HepG2 (cell line): Measurements from ENCODE around the gene SMOC1. TPM values are rescaled to one million over a fixed set of nuclear protein-coding genes. Genes with fewer than 3 reads are reported as not detected.

Source experiments
- ATAC-seq: fragments of 200-7000 bp; cut with Tn5 transposase; 3 replicates; pipeline ENCODE4 v1.9.1; 2020; ENCODE audit warnings: mild to moderate bottlenecking, moderate library complexity
- BruUV-seq: library from RNA; stranded (reverse); fragments of 400-500 nt; replicated peaks from 2 replicates; lab custom pipeline; 2021; lab: Mats Ljungman, UMichigan
- CTCF ChIA-PET: fragments of 300-600 bp; formaldehyde crosslinking; extraction: SDS; loops from one replicate; lab custom pipeline; 2021; ENCODE audit warnings: low total read pairs, inconsistent platforms, low intra/inter-chr PET ratio; lab: Yijun Ruan, JAX
- POLR2A ChIA-PET: fragments of 350-600 bp; sonication (Branson Sonifier 250); formaldehyde crosslinking; loops from one replicate; lab custom pipeline; 2020; ENCODE audit warnings: antibody characterized with exemption, inconsistent platforms; lab: Yijun Ruan, JAX
- DNase-seq: peaks from one replicate; pipeline ENCODE4 v3.0.0-alpha.2; 2015; ENCODE audit warnings: low spot score
- FAIRE-seq: peaks from 3 replicates; lab custom pipeline; 2011; peaks lifted over from hg19 to GRCh38; lab: Jason Lieb, UNC
- H2AFZ ChIP-seq: one replicate; pipeline ENCODE4 v1.6.1; 2011; ENCODE audit warnings: low read length, inconsistent platforms
- H3K27ac ChIP-seq: fragments of 300-600 bp; 3 replicates; pipeline ENCODE4 v1.8.0; 2011; ENCODE audit warnings: mixed run types, mild to moderate bottlenecking, mixed read lengths, low read length, inconsistent platforms; ENCODE audit not compliant: insufficient read depth; ENCODE audit errors: extremely low read length
- H3K27me3 ChIP-seq, 2 experiments: fragments of 200-600 bp in 1 of 2; 2 replicates in 1 of 2; 3 replicates in 1 of 2; pipeline versions ENCODE4 v1.6.0 to v1.8.0; 2011; ENCODE audit warnings: low read length in 2 of 2, mild to moderate bottlenecking in 2 of 2, moderate library complexity in 2 of 2, inconsistent platforms in 1 of 2; ENCODE audit not compliant: insufficient read depth in 2 of 2, control insufficient read depth in 1 of 2
- H3K36me3 ChIP-seq, 2 experiments: fragments of 200-600 bp in 1 of 2; replicated peaks in 1 of 2; 2 replicates in 1 of 2; 3 replicates in 1 of 2; pipeline versions ENCODE4 v1.5.1 to v1.8.0; 2011; ENCODE audit warnings: low read length in 2 of 2, inconsistent platforms in 1 of 2; ENCODE audit not compliant: insufficient read depth in 2 of 2, control insufficient read depth in 1 of 2
- H3K4me1 ChIP-seq: 2 replicates; pipeline ENCODE4 v1.5.1; 2012; ENCODE audit warnings: low read length, inconsistent platforms; ENCODE audit not compliant: insufficient read depth
- H3K4me2 ChIP-seq: 2 replicates; pipeline ENCODE4 v1.6.0; 2011; ENCODE audit warnings: low read depth, low read length, inconsistent platforms
- H3K4me3 ChIP-seq, 3 experiments: fragments of 200-600 bp in 1 of 3; sonication (generic), shearing (Covaris generic) in 1 of 3; replicated peaks in 1 of 3; 2 replicates each; pipeline ENCODE4 v1.5.1; 2011 to 2016; ENCODE audit warnings: low read length in 3 of 3, inconsistent platforms in 2 of 3, low read depth in 2 of 3, mild to moderate bottlenecking in 2 of 3, control low read depth in 1 of 3, mixed read lengths in 1 of 3; ENCODE audit not compliant: insufficient read depth in 1 of 3
- H3K79me2 ChIP-seq: one replicate; pipeline ENCODE4 v1.6.1; 2011; ENCODE audit warnings: low read length, inconsistent platforms; ENCODE audit not compliant: insufficient read depth
- H3K9ac ChIP-seq: 2 replicates; pipeline ENCODE4 v1.6.0; 2011; ENCODE audit warnings: mild to moderate bottlenecking, low read depth, low read length, inconsistent platforms; ENCODE audit not compliant: insufficient read depth
- H3K9me3 ChIP-seq: 2 replicates; pipeline ENCODE4 v1.5.1; 2012; ENCODE audit warnings: mild to moderate bottlenecking, low read length
- H4K20me1 ChIP-seq: 2 replicates; pipeline ENCODE4 v1.6.0; 2011; ENCODE audit warnings: inconsistent platforms, mild to moderate bottlenecking, low read length, moderate library complexity; ENCODE audit not compliant: insufficient read depth
- SNAPC2 ChIP-seq: sonication (generic); formaldehyde crosslinking; IDR thresholded peaks from 2 replicates; pipeline ENCODE4 v1.8.1; 2022; ENCODE audit warnings: mild to moderate bottlenecking, missing genetic modification reagents
- STAG1 ChIP-seq: sonication (generic); formaldehyde crosslinking; IDR thresholded peaks from 2 replicates; pipeline ENCODE4 v1.4.0; 2020; ENCODE audit warnings: missing genetic modification reagents
- ZBTB38 ChIP-seq: sonication (generic); formaldehyde crosslinking; IDR thresholded peaks from 2 replicates; pipeline ENCODE4 v1.5.1; 2020; ENCODE audit warnings: mild to moderate bottlenecking, missing genetic modification reagents
- ZNF101 ChIP-seq: sonication (generic); formaldehyde crosslinking; IDR thresholded peaks from 2 replicates; pipeline ENCODE4 v1.4.0; 2020; ENCODE audit warnings: mild to moderate bottlenecking, low read depth, missing genetic modification reagents, borderline replicate concordance
- ZNF431 ChIP-seq: sonication (generic); formaldehyde crosslinking; IDR thresholded peaks from 2 replicates; pipeline ENCODE4 v1.9.0; 2022; ENCODE audit warnings: missing genetic modification reagents, low read depth, mild to moderate bottlenecking, borderline replicate concordance
- ZNF460 ChIP-seq: sonication (generic); formaldehyde crosslinking; IDR thresholded peaks from 2 replicates; pipeline ENCODE4 v1.5.1; 2020; ENCODE audit warnings: missing genetic modification reagents, mild to moderate bottlenecking, borderline replicate concordance
- ZNF709 ChIP-seq: sonication (generic); formaldehyde crosslinking; IDR thresholded peaks from 2 replicates; pipeline ENCODE4 v1.5.0; 2020; ENCODE audit warnings: mild to moderate bottlenecking, missing genetic modification reagents
- WGBS: methylation state at CpG from one replicate; pipeline ENCODE4 v1.1.6; 2017; ENCODE audit warnings: low lambda C conversion rate; 5-methylcytosine and 5-hydroxymethylcytosine counted together
- in situ Hi-C: cut with HindIII; loops from 2 replicates; pipeline ENCODE4 v1.10.0; 2017; ENCODE audit warnings: low pct_unique_long_range_greater_than_20kb; ENCODE audit not compliant: extremely low pct_ligation_motif_present
- intact Hi-C: fragments of 100-400 bp; cut with micrococcal nuclease; formaldehyde crosslinking; loops from one replicate; pipeline ENCODE4 v1.10.0; 2022; ENCODE audit not compliant: unreplicated experiment
- polyA plus RNA-seq, 8 experiments: library from polyadenylated mRNA; depleted of rRNA in 3 of 8; stranded (reverse) in 7 of 8; unstranded in 1 of 8; fragments of >200 nt; fragmentation: Illumina TruSeq in 4 of 8; extraction: Trizol in 4 of 8; gene quantifications; 2 replicates each; pipeline versions ENCODE4 v1.2.1 to v1.2.3, GENCODE V29; 2011 to 2016; ENCODE audit warnings: low read depth in 4 of 8, missing spikeins in 1 of 8, mixed read lengths in 1 of 8; ENCODE audit not compliant: insufficient read depth in 1 of 8
- total RNA-seq, 5 experiments: library from RNA; depleted of rRNA; stranded (reverse); fragments of >200 nt; fragmentation: Illumina TruSeq; extraction: Trizol; gene quantifications; 2 replicates each; pipeline ENCODE4 v1.2.3, GENCODE V29; 2016; ENCODE audit warnings: low read depth in 1 of 5
- TF ChIP-seq, protein P1 (sequence below): sonication (generic); formaldehyde crosslinking; IDR thresholded peaks from 2 replicates; pipeline ENCODE4 v1.5.0; 2020; ENCODE audit warnings: mild to moderate bottlenecking, missing genetic modification reagents, moderate library complexity

SMOC1 gene
- total and polyA plus RNA-seq, 2 of the 13 experiments (the other 11 are each of a cell fraction or from before 2014, with no cell fraction given): 17.8 to 35.6 TPM

DNA sequence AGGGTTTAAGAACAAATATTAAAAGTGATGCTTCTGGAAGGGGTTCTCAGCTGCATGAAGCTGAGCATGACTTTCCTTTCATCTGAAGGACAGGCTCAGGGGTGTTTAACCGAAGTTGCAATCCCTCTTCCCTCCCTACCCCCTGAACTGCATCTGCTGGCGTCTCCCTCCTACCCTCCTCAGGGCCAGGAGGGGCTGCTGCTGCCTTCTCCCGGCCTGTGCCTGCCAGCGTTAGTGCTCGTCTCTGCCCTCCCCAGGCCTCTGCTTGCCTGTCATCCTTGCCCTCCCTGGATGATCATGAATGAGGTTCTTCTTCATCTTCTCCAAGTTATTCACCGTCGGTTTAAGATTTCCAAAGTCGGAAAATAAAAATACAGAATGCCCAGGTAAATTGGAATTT, 12.2 kb downstream of the SMOC1 start:
- no peak for ATAC-seq
- Histone ChIP-seq H3K9me3 (peaks cover 8% of the 10 kb centered on the region), H3K4me3 (no peak overlapping the region), H3K4me1 (peaks cover 47% of the 10 kb centered on the region), H3K4me2 (no peak overlapping the region), H3K9ac (no peak overlapping the region), H3K79me2 (peaks cover 80% of the 10 kb centered on the region), H3K27me3 (no peaks in the 10 kb centered on the region), H4K20me1 (no peaks in the 10 kb centered on the region; the same call in 1 of the 2 replicates), H3K27ac (no peak overlapping the region), H3K36me3 (no peaks in the 10 kb centered on the region), H2AFZ (no peak overlapping the region)
- no TSS peak for BruUV-seq
- in situ Hi-C loops: no loop called here
- CTCF ChIA-PET: no interaction called here
- TF ChIP-seq, protein P1, sequence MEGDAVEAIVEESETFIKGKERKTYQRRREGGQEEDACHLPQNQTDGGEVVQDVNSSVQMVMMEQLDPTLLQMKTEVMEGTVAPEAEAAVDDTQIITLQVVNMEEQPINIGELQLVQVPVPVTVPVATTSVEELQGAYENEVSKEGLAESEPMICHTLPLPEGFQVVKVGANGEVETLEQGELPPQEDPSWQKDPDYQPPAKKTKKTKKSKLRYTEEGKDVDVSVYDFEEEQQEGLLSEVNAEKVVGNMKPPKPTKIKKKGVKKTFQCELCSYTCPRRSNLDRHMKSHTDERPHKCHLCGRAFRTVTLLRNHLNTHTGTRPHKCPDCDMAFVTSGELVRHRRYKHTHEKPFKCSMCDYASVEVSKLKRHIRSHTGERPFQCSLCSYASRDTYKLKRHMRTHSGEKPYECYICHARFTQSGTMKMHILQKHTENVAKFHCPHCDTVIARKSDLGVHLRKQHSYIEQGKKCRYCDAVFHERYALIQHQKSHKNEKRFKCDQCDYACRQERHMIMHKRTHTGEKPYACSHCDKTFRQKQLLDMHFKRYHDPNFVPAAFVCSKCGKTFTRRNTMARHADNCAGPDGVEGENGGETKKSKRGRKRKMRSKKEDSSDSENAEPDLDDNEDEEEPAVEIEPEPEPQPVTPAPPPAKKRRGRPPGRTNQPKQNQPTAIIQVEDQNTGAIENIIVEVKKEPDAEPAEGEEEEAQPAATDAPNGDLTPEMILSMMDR (CRISPR knock-in tag): 0 out of 2 replicates have a peak, but pooled peaks have one; percentile 9
- TF ChIP-seq ZNF709: no peak
- TF ChIP-seq ZNF460 (CRISPR knock-in tag): no peak
- no peak for TF ChIP-seq ZBTB38 (CRISPR knock-in tag)
- TF ChIP-seq STAG1: peak; percentile 18; the same call in 1 of the 2 replicates
- TF ChIP-seq SNAPC2 (CRISPR knock-in tag): no peak
- TF ChIP-seq ZNF101 (CRISPR knock-in tag): no peak
- no peak for TF ChIP-seq ZNF431 (CRISPR knock-in tag)
- FAIRE-seq: no peak
- POLR2A ChIA-PET: no interaction called here
- no peak for DNase-seq
- 92% methylated on average over 8 of the region's 8 CpGs for WGBS
- intact Hi-C loops: no loop called here
